SU-DHL-6 (cell line): Measurements from ENCODE around the gene ART5.

Experiments used
- EZH2phosphoT487 ChIP-seq: fragments of 200-600 bp; sonication (generic), shearing (Covaris generic); conservative IDR thresholded peaks from 2 replicates; pipeline ENCODE4 v1.6.1; 2018; ENCODE audit warnings: mild to moderate bottlenecking, antibody characterized with exemption, low read length, moderate library complexity, mixed read lengths
- TF ChIP-seq, protein P1 (sequence below): fragments of 200-600 bp; sonication (generic); IDR thresholded peaks from one replicate; pipeline ENCODE4 v1.5.1; 2017; ENCODE audit warnings: antibody characterized with exemption, mild to moderate bottlenecking, low read length, moderate library complexity; ENCODE audit not compliant: insufficient read depth, poor library complexity, severe bottlenecking

DNA sequence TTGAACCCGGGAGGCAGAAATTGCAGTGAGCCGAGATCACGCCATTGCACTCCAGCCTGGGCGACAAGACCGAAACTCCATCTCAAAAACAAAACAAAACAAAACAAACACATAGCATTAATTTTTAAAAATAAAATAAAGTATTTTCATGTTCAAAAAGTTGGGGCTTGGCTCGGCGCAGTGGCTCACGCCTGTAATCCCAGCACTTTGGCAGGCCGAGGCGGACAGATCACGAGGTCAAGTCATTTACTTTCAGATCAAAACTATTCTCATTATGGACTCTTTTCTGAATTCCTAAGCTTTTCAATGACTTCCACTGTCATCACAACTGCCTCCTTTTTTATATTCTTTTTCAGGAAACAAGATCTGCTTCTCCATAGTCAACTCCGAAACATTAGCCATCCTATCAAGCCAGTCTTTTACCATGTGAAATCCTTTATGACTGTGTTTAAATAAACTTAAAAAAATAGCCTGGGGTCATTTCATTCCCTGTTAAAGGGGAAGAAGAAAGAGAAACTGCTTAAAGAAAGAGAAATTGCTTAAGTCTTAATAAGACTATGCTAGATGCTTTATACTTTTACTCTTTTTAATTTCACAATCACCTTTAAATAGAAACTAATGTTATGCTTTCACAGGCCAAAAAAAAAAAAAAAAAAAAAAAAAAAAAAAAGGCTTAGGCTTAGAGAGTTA lies 42.5 kb upstream of the ART5 start:
- no peak for TF ChIP-seq EZH2phosphoT487
- TF ChIP-seq, protein P1, sequence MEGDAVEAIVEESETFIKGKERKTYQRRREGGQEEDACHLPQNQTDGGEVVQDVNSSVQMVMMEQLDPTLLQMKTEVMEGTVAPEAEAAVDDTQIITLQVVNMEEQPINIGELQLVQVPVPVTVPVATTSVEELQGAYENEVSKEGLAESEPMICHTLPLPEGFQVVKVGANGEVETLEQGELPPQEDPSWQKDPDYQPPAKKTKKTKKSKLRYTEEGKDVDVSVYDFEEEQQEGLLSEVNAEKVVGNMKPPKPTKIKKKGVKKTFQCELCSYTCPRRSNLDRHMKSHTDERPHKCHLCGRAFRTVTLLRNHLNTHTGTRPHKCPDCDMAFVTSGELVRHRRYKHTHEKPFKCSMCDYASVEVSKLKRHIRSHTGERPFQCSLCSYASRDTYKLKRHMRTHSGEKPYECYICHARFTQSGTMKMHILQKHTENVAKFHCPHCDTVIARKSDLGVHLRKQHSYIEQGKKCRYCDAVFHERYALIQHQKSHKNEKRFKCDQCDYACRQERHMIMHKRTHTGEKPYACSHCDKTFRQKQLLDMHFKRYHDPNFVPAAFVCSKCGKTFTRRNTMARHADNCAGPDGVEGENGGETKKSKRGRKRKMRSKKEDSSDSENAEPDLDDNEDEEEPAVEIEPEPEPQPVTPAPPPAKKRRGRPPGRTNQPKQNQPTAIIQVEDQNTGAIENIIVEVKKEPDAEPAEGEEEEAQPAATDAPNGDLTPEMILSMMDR = no peak
